C4-2B (cell line): ENCODE results near the gene MELK.

Source experiments
- CTCF ChIP-seq: fragments of 450-650 bp; conservative IDR thresholded peaks from 2 replicates; pipeline ENCODE4 v1.5.1; 2017; ENCODE audit warnings: mild to moderate bottlenecking
- ZFX ChIP-seq: fragments of 450-650 bp; IDR thresholded peaks from 2 replicates; pipeline ENCODE4 v1.6.1; 2017

GRCh38 chr9:36542355-36542754 lies 30.3 kb upstream of the MELK start:
- TF ChIP-seq CTCF, result no peak
- no peak for TF ChIP-seq ZFX
